Transverse colon (tissue), 4 donors: ENCODE data around the gene CHEK2. TPM values are rescaled to one million over a fixed set of nuclear protein-coding genes. Genes with fewer than 3 reads are reported as not detected.

Source experiments
- DNase-seq: peaks from one replicate; pipeline ENCODE4 v3.0.0-alpha.2; 2019
- H3K27ac ChIP-seq, 4 donors: fragments of 200-600 bp; sonication (generic); 2 replicates each; pipeline ENCODE4 v1.5.1; 2016 to 2018; ENCODE audit warnings: inconsistent platforms in 4 of 4
- H3K27me3 ChIP-seq: fragments of 200-600 bp; sonication (generic); 2 replicates; pipeline ENCODE4 v1.5.1; 2017; ENCODE audit warnings: inconsistent platforms
- H3K36me3 ChIP-seq, 4 donors: fragments of 200-600 bp; sonication (generic); 2 replicates each; pipeline ENCODE4 v1.5.1; 2017 to 2019; ENCODE audit warnings: inconsistent platforms in 4 of 4
- H3K4me1 ChIP-seq, 4 donors: fragments of 200-600 bp; sonication (generic); 2 replicates each; pipeline ENCODE4 v1.5.1; 2017 to 2020; ENCODE audit warnings: inconsistent platforms in 4 of 4
- H3K4me3 ChIP-seq, 4 donors: fragments of 200-600 bp; sonication (generic); 1 replicate in 1 of 4; 2 replicates in 3 of 4; pipeline versions ENCODE4 v1.5.1 to v1.6.1; 2017 to 2019; ENCODE audit warnings: inconsistent platforms in 4 of 4
- H3K9me3 ChIP-seq, 2 donors: fragments of 200-600 bp; sonication (generic); 2 replicates each; pipeline ENCODE4 v1.5.1; 2017 to 2019; ENCODE audit warnings: inconsistent platforms in 2 of 2
- EP300 ChIP-seq: sonication (generic); formaldehyde crosslinking; IDR thresholded peaks from one replicate; pipeline ENCODE4 v1.6.1; 2017; ENCODE audit warnings: antibody characterized with exemption, low read depth
- POLR2A ChIP-seq: fragments of 450-650 bp; IDR thresholded peaks from one replicate; pipeline ENCODE4 v1.6.1; 2016; ENCODE audit warnings: antibody characterized with exemption, mild to moderate bottlenecking, moderate library complexity
- POLR2AphosphoS5 ChIP-seq, 3 donors: sonication (generic); formaldehyde crosslinking; IDR thresholded peaks; one replicate each; pipeline ENCODE4 v1.6.1; 2016; ENCODE audit warnings: antibody characterized with exemption in 3 of 3
- WGBS, 2 donors: methylation state at CpG; one replicate each; pipeline ENCODE4 v1.1.5; 2018; ENCODE audit warnings: low coverage in 1 of 2; 5-methylcytosine and 5-hydroxymethylcytosine counted together
- in situ Hi-C, 4 donors: fragments of 200-750 bp; cut with MboI; loops; one replicate each; pipeline versions ENCODE4 v1.15.0 to v1.15.1; 2017; ENCODE audit warnings: low sequenced_read_pairs in 3 of 4, low pct_ligation_motif_present in 1 of 4, low pct_unique_long_range_greater_than_20kb in 1 of 4
- intact Hi-C: fragments of 100-400 bp; cut with DNase I; formaldehyde crosslinking; loops from one replicate; pipeline ENCODE4 v1.15.1; 2023; ENCODE audit warnings: low total_unique reads
- small RNA-seq, 4 donors: library from RNA; depleted of rRNA; stranded (forward); fragments of <200 nt; gene quantifications; one replicate each; pipeline ENCODE3, GENCODE V24; 2016
- total RNA-seq, 4 donors: library from RNA; depleted of rRNA; stranded (reverse); fragments of >200 nt; gene quantifications; one replicate each; pipeline ENCODE4 v1.1.0, GENCODE V29; 2016
- TF ChIP-seq, protein P1 (sequence below), 5 experiments: fragments of 200-600 bp in 3 of 5; fragments of 450-650 bp in 2 of 5; sonication (generic) in 3 of 5; IDR thresholded peaks; 1 replicate in 2 of 5; 2 replicates in 3 of 5; pipeline ENCODE4 v1.5.1; 2016 to 2017; ENCODE audit warnings: antibody characterized with exemption in 5 of 5, inconsistent platforms in 3 of 5, mild to moderate bottlenecking in 2 of 5, moderate library complexity in 1 of 5

CHEK2 gene
- total RNA-seq, 4 donors from 2014 or later = 6.6 to 12.1 (median 10.8) TPM; not detected in 1

DNA sequence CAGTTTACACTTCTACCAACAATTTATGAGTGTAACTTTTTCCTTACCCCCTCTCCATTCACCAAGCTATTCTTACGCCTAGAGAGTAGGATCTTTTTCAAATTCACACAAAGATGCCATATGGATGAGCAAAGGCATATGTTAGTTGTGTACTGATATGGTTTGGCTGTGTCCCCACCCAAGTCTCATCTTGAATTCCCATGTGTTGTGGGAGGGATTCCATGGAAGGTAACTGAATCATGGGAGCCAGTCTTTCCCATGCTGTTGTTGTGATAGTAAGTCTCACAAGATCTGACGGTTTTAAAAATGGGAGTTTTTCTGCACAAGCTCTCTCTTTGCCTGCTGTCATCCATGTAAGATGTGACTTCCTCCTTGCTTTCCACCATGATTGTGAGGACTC is 102.3 kb downstream of the CHEK2 start:
- in situ Hi-C loops = no loop called here
- no peak for DNase-seq
- H3K27me3 ChIP-seq = no peaks in the 10 kb centered on the region
- TF ChIP-seq EP300 = no peak
- no peak for TF ChIP-seq POLR2A
- TF ChIP-seq, protein P1, sequence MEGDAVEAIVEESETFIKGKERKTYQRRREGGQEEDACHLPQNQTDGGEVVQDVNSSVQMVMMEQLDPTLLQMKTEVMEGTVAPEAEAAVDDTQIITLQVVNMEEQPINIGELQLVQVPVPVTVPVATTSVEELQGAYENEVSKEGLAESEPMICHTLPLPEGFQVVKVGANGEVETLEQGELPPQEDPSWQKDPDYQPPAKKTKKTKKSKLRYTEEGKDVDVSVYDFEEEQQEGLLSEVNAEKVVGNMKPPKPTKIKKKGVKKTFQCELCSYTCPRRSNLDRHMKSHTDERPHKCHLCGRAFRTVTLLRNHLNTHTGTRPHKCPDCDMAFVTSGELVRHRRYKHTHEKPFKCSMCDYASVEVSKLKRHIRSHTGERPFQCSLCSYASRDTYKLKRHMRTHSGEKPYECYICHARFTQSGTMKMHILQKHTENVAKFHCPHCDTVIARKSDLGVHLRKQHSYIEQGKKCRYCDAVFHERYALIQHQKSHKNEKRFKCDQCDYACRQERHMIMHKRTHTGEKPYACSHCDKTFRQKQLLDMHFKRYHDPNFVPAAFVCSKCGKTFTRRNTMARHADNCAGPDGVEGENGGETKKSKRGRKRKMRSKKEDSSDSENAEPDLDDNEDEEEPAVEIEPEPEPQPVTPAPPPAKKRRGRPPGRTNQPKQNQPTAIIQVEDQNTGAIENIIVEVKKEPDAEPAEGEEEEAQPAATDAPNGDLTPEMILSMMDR (IDR thresholded peaks at IDR 0.05) = no peak
- no peak for TF ChIP-seq POLR2AphosphoS5 (IDR thresholded peaks at IDR 0.05)
- intact Hi-C loops = no loop called here
- no peaks in the 10 kb centered on the region for H3K36me3 ChIP-seq
- no peak overlapping the region for H3K27ac ChIP-seq
- no peaks in the 10 kb centered on the region for H3K9me3 ChIP-seq
- H3K4me3 ChIP-seq = no peak overlapping the region
- no peaks in the 10 kb centered on the region for H3K4me1 ChIP-seq
- 92 to 100% methylated on average over 1 to 2 of the region's 2 CpGs for WGBS, 2 donors

Small RNA genes lying within 50 kb of the gene (small RNA-seq; reads per million reads assigned to genes)
- 0 reads per million in 4 donors for gene RN7SL162P

Other genes starting within 250 kb of the CHEK2 start
- 10 to 100 TPM in 2 of 4 donors, 1 to 10 TPM in 2; 7.6 to 84.2 (median 12.4) TPM for gene TTC28, start 62.0 kb downstream of the CHEK2 start, total RNA-seq
- gene HSCB, start 219 bp upstream of the CHEK2 start, total RNA-seq = 10 to 100 TPM in 3 of 4 donors, 1 to 10 TPM in 1; 2.6 to 25.3 (median 20.5) TPM
- gene CCDC117, start 30.9 kb upstream of the CHEK2 start, total RNA-seq = 10 to 100 TPM; 16.8 to 25.6 (median 20.6) TPM
- 100 to 1,000 TPM in 3 of 4 donors, 10 to 100 TPM in 1; 68.1 to 263 (median 190) TPM for gene XBP1, start 58.7 kb upstream of the CHEK2 start, total RNA-seq
- 10 to 100 TPM in 1 of 4 donors, 1 to 10 TPM in 3; 4.5 to 10.7 (median 8.3) TPM for gene ZNRF3, start 141.8 kb upstream of the CHEK2 start, total RNA-seq